H9 (cell line): ENCODE results near the gene TMEM181. TPM values are rescaled to one million over a fixed set of nuclear protein-coding genes. Genes with fewer than 3 reads are reported as not detected.

Experiments used
- DNase-seq: peaks from one replicate; pipeline ENCODE4 v3.0.0-alpha.2; 2017
- H2AFZ ChIP-seq: one replicate; pipeline ENCODE4 v1.6.1; 2013; ENCODE audit warnings: mild to moderate bottlenecking, low read length, control low read depth, moderate library complexity
- H2AK5ac ChIP-seq: 2 replicates; pipeline ENCODE4 v1.6.1; 2013; ENCODE audit warnings: low read length, control low read depth, mixed read lengths; ENCODE audit not compliant: insufficient read length
- H2BK120ac ChIP-seq: one replicate; pipeline ENCODE4 v1.6.1; 2013; ENCODE audit warnings: low read depth, mild to moderate bottlenecking, low read length, control low read depth, inconsistent platforms; ENCODE audit not compliant: poor library complexity, severe bottlenecking
- H2BK12ac ChIP-seq: 2 replicates; pipeline ENCODE4 v1.6.1; 2013; ENCODE audit warnings: low read length, control low read depth, mixed read lengths, low read depth; ENCODE audit not compliant: insufficient read length
- H2BK15ac ChIP-seq: 2 replicates; pipeline ENCODE4 v1.6.1; 2013; ENCODE audit warnings: low read depth, low read length, control low read depth
- H2BK20ac ChIP-seq: one replicate; pipeline ENCODE4 v1.6.1; 2013; ENCODE audit warnings: low read depth, mild to moderate bottlenecking, low read length, control low read depth, inconsistent platforms; ENCODE audit not compliant: poor library complexity, severe bottlenecking
- H2BK5ac ChIP-seq: 2 replicates; pipeline ENCODE4 v1.6.1; 2013; ENCODE audit warnings: low read length, control low read depth, mixed read lengths; ENCODE audit not compliant: insufficient read length
- H3K14ac ChIP-seq: 2 replicates; pipeline ENCODE4 v1.6.1; 2013; ENCODE audit warnings: low read length, control low read depth; ENCODE audit not compliant: insufficient read depth
- H3K18ac ChIP-seq: 2 replicates; pipeline ENCODE4 v1.6.1; 2013; ENCODE audit warnings: low read depth, mild to moderate bottlenecking, mixed read lengths, low read length, control low read depth; ENCODE audit not compliant: insufficient read length
- H3K23ac ChIP-seq: 2 replicates; pipeline ENCODE4 v1.6.1; 2013; ENCODE audit warnings: low read length, control low read depth, mixed read lengths, low read depth; ENCODE audit not compliant: insufficient read length
- H3K23me2 ChIP-seq: 2 replicates; pipeline ENCODE4 v1.6.1; 2013; ENCODE audit warnings: low read depth, mild to moderate bottlenecking, mixed read lengths, low read length, control low read depth; ENCODE audit not compliant: insufficient read length, poor library complexity, severe bottlenecking
- H3K27ac ChIP-seq: 2 replicates; pipeline ENCODE4 v1.5.1; 2013; ENCODE audit warnings: low read length, control low read depth, mixed read lengths, low read depth; ENCODE audit not compliant: insufficient read length
- H3K27me3 ChIP-seq: 2 replicates; pipeline ENCODE4 v1.6.1; 2013; ENCODE audit warnings: low read length, control low read depth, inconsistent platforms; ENCODE audit not compliant: insufficient read depth
- H3K4ac ChIP-seq: 2 replicates; pipeline ENCODE4 v1.6.1; 2013; ENCODE audit warnings: low read depth, mild to moderate bottlenecking, control low read depth, inconsistent platforms, low read length, moderate library complexity
- H3K4me1 ChIP-seq: 2 replicates; pipeline ENCODE4 v1.6.1; 2013; ENCODE audit warnings: low read length, control low read depth, inconsistent platforms; ENCODE audit not compliant: insufficient read depth
- H3K4me2 ChIP-seq: 2 replicates; pipeline ENCODE4 v1.6.1; 2013; ENCODE audit warnings: low read length, control low read depth, mixed read lengths; ENCODE audit not compliant: insufficient read length, insufficient read depth
- H3K56ac ChIP-seq: 2 replicates; pipeline ENCODE4 v1.6.1; 2013; ENCODE audit warnings: low read depth, mild to moderate bottlenecking, mixed read lengths, low read length, control low read depth; ENCODE audit not compliant: insufficient read length
- H3K79me1 ChIP-seq: 2 replicates; pipeline ENCODE4 v1.6.1; 2013; ENCODE audit warnings: low read depth, mild to moderate bottlenecking, moderate library complexity, low read length, control low read depth, inconsistent platforms; ENCODE audit not compliant: insufficient read depth, poor library complexity, severe bottlenecking
- H3K79me2 ChIP-seq: 2 replicates; pipeline ENCODE4 v1.6.1; 2013; ENCODE audit warnings: low read length, control low read depth, inconsistent platforms; ENCODE audit not compliant: insufficient read depth
- H3K9ac ChIP-seq: 2 replicates; pipeline ENCODE4 v1.6.1; 2013; ENCODE audit warnings: low read length, control low read depth, mixed read lengths; ENCODE audit not compliant: insufficient read length; ENCODE audit errors: extremely low read depth
- H3K9me3 ChIP-seq: one replicate; pipeline ENCODE4 v1.6.1; 2013; ENCODE audit warnings: low read depth, low read length, inconsistent platforms; ENCODE audit not compliant: control insufficient read depth
- H3T11ph ChIP-seq: one replicate; pipeline ENCODE4 v1.6.1; 2013; ENCODE audit warnings: mild to moderate bottlenecking, low read length, control low read depth, inconsistent platforms
- H4K20me1 ChIP-seq: one replicate; pipeline ENCODE4 v1.6.1; 2013; ENCODE audit not compliant: control insufficient read depth, insufficient read length, insufficient read depth
- H4K5ac ChIP-seq: 2 replicates; pipeline ENCODE4 v1.6.1; 2013; ENCODE audit warnings: low read depth, mild to moderate bottlenecking, mixed read lengths, low read length, control low read depth; ENCODE audit not compliant: insufficient read length
- H4K8ac ChIP-seq: replicated peaks from 2 replicates; pipeline ENCODE4 v1.6.1; 2013; ENCODE audit warnings: low read length, control low read depth, mixed read lengths, low read depth; ENCODE audit not compliant: insufficient read length
- H4K91ac ChIP-seq: 2 replicates; pipeline ENCODE4 v1.6.1; 2013; ENCODE audit warnings: low read depth, mild to moderate bottlenecking, moderate library complexity, mixed read lengths, low read length, control low read depth; ENCODE audit not compliant: insufficient read length
- H3K27ac Mint-ChIP-seq, 3 experiments: 2 replicates in 2 of 3; 3 replicates in 1 of 3; pipeline ENCODE4 v1.8.0; 2020 to 2021; ENCODE audit warnings: mixed read lengths in 3 of 3, mild to moderate bottlenecking in 1 of 3, moderate library complexity in 1 of 3
- H3K27me3 Mint-ChIP-seq: 2 replicates; pipeline ENCODE4 v1.8.0; 2021; ENCODE audit warnings: low read depth, mild to moderate bottlenecking, moderate library complexity, mixed read lengths
- H3K36me3 Mint-ChIP-seq, 3 experiments: 2 replicates in 2 of 3; 3 replicates in 1 of 3; pipeline ENCODE4 v1.8.0; 2020 to 2021; ENCODE audit warnings: low read depth in 3 of 3, mixed read lengths in 3 of 3; ENCODE audit not compliant: insufficient read depth in 1 of 3
- H3K4me1 Mint-ChIP-seq, 2 experiments: 2 replicates each; pipeline ENCODE4 v1.8.0; 2020; ENCODE audit warnings: mixed read lengths in 2 of 2
- H3K4me3 Mint-ChIP-seq, 2 experiments: 2 replicates in 1 of 2; 3 replicates in 1 of 2; pipeline ENCODE4 v1.8.0; 2020 to 2021; ENCODE audit warnings: mild to moderate bottlenecking in 2 of 2, mixed read lengths in 2 of 2, moderate library complexity in 1 of 2
- H3K9me3 Mint-ChIP-seq, 2 experiments: 2 replicates in 1 of 2; 3 replicates in 1 of 2; pipeline ENCODE4 v1.8.0; 2020; ENCODE audit warnings: mild to moderate bottlenecking in 2 of 2, mixed read lengths in 2 of 2, moderate library complexity in 1 of 2
- WGBS: extraction: QIAGEN DNeasy Blood & Tissue Kit; methylation state at CpG from one replicate; pipeline ENCODE4 v1.1.7; 2013; ENCODE audit warnings: missing lambda C conversion rate, low lambda C conversion rate, mixed read lengths; ENCODE audit not compliant: insufficient read length; ENCODE audit errors: extremely low coverage; 5-methylcytosine and 5-hydroxymethylcytosine counted together
- total RNA-seq: library from RNA; stranded (reverse); gene quantifications from 2 replicates; pipeline ENCODE4 v1.2.1, GENCODE V29; 2021
- TF ChIP-seq, protein P1 (sequence below): fragments of 200-600 bp; sonication (generic); conservative IDR thresholded peaks from 3 replicates; pipeline ENCODE4 v1.8.0; 2021; ENCODE audit warnings: antibody characterized with exemption, mild to moderate bottlenecking

Gene TMEM181
- total RNA-seq, 1 experiment from 2014 or later: 24.4 TPM

GRCh38 chr6:158608221-158608620 lies 48.3 kb downstream of the TMEM181 start:
- Histone ChIP-seq H3K9me3 (no peaks in the 10 kb centered on the region), H3K18ac (no peak overlapping the region), H2AFZ (no peak overlapping the region), H2BK20ac (no peak overlapping the region), H2BK15ac (no peak overlapping the region), H3K4me2 (no peak overlapping the region), H3K56ac (no peak overlapping the region), H3K27ac (no peak overlapping the region), H4K91ac (no peak overlapping the region), H3K79me2 (no peaks in the 10 kb centered on the region), H3K14ac (no peak overlapping the region), H3T11ph (no peak overlapping the region), H3K79me1 (no peaks in the 10 kb centered on the region), H2BK12ac (no peak overlapping the region), H2AK5ac (no peak overlapping the region), H3K4me1 (peaks cover 8% of the 10 kb centered on the region; the same call in 1 of the 2 replicates), H2BK5ac (no peak overlapping the region), H3K9ac (no peak overlapping the region), H4K5ac (no peak overlapping the region), H4K20me1 (no peaks in the 10 kb centered on the region), H3K27me3 (no peaks in the 10 kb centered on the region), H4K8ac (no peak overlapping the region), H3K23ac (no peak overlapping the region), H3K23me2 (no peaks in the 10 kb centered on the region), H3K4ac (no peak overlapping the region), H2BK120ac (no peak overlapping the region)
- Mint-ChIP-seq H3K4me3 (no peak overlapping the region), H3K9me3 (no peaks in the 10 kb centered on the region), H3K27me3 (no peaks in the 10 kb centered on the region), H3K27ac (no peak overlapping the region; a peak in 2 of 7 replicates), H3K4me1 (peaks cover 19 to 22% of the 10 kb centered on the region in 2 experiments), H3K36me3 (peaks cover 37 to 61% (median 50%) of the 10 kb centered on the region in 3 experiments)
- no peak for DNase-seq
- TF ChIP-seq, protein P1, sequence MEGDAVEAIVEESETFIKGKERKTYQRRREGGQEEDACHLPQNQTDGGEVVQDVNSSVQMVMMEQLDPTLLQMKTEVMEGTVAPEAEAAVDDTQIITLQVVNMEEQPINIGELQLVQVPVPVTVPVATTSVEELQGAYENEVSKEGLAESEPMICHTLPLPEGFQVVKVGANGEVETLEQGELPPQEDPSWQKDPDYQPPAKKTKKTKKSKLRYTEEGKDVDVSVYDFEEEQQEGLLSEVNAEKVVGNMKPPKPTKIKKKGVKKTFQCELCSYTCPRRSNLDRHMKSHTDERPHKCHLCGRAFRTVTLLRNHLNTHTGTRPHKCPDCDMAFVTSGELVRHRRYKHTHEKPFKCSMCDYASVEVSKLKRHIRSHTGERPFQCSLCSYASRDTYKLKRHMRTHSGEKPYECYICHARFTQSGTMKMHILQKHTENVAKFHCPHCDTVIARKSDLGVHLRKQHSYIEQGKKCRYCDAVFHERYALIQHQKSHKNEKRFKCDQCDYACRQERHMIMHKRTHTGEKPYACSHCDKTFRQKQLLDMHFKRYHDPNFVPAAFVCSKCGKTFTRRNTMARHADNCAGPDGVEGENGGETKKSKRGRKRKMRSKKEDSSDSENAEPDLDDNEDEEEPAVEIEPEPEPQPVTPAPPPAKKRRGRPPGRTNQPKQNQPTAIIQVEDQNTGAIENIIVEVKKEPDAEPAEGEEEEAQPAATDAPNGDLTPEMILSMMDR: no peak
- no CpG with 5 or more reads among the region's 12 CpGs for WGBS
